AG20443 (cell line): ENCODE results near the gene PASK.

Source experiments
- DNase-seq: peaks from one replicate; pipeline ENCODE4 v3.0.0; 2012; ENCODE audit warnings: low spot score, mixed read lengths

Gene PASK

GRCh38 chr2:241125626-241126025 is 23.6 kb downstream of the PASK start:
- no peak for DNase-seq

- DNase-seq, result no peak
Observed at GRCh38 chr2:241123816-241124536, 25.3 kb downstream of the PASK start.

- DNase-seq, result no peak
Observed at GRCh38 chr2:241122376-241123002, 26.8 kb downstream of the PASK start.

- no peak for DNase-seq
Observed at GRCh38 chr2:241121008-241121407, 28.3 kb downstream of the PASK start.

- DNase-seq, result no peak
Observed at GRCh38 chr2:241120440-241120839, 28.8 kb downstream of the PASK start.

- DNase-seq, result no peak
Observed at GRCh38 chr2:241118737-241119505, 30.4 kb downstream of the PASK start.

- no peak for DNase-seq
Observed at GRCh38 chr2:241116606-241117560, 32.4 kb downstream of the PASK start.

GRCh38 chr2:241115361-241115760 is 33.9 kb downstream of the PASK start:
- no peak for DNase-seq

GRCh38 chr2:241114836-241115235 is 34.4 kb downstream of the PASK start:
- no peak for DNase-seq

GRCh38 chr2:241112592-241112991 is 36.7 kb downstream of the PASK start:
- DNase-seq, result no peak

- no peak for DNase-seq
Observed at GRCh38 chr2:241112046-241112445, 37.2 kb downstream of the PASK start.

GRCh38 chr2:241111440-241111805 is 37.8 kb downstream of the PASK start:
- DNase-seq, result no peak

- DNase-seq, result no peak
Observed at GRCh38 chr2:241110607-241111439, 38.4 kb downstream of the PASK start.

- DNase-seq, result no peak
Observed at GRCh38 chr2:241110089-241110606, 39.1 kb downstream of the PASK start.

- DNase-seq, result no peak
Observed at GRCh38 chr2:241109210-241110088, 39.8 kb downstream of the PASK start.

- no peak for DNase-seq
Observed at GRCh38 chr2:241108271-241109209, 40.7 kb downstream of the PASK start.

GRCh38 chr2:241107031-241107783 is 42.1 kb downstream of the PASK start:
- no peak for DNase-seq

- DNase-seq, result no peak
Observed at GRCh38 chr2:241105641-241106040, 43.6 kb downstream of the PASK start.
